ENCODE measurements around the gene CENPB.

Gene CENPB

DNA sequence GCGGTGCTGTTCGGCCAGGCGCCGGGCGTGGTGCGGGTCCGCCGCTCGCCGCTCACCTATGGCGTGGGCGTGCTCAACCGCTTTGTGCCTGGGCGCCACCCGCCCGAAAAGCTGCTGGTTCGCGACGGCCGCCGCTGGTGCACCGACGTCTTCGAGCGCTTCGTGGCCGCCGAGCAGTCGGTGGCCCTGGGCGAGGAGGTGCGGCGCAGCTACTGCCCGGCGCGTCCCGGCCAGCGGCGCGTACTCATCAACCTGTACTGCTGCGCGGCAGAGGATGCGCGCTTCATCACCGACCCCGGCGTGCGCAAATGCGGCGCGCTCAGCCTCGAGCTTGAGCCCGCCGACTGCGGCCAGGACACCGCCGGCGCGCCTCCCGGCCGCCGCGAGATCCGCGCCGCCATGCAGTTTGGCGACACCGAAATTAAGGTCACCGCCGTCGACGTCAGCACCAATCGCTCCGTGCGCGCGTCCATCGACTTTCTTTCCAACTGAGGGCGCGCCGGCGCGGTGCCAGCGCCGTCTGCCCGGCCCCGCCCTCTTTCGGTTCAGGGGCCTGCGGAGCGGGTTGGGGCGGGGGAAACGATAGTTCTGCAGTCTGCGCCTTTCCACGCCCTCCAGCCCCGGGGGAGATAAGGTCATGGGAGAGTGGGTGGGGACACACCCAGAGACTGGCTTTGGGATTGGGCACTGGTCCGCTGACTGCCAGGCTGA lies 34.7 kb downstream of the CENPB start:
- TF ChIP-seq CEBPB (IDR thresholded peaks at IDR 0.05) (no peak), FOXM1 (IDR thresholded peaks at IDR 0.05; ENCODE audit: borderline replicate concordance, low read depth) (no peak), NFIC (IDR thresholded peaks at IDR 0.05) (peak; percentile 70), EGR1 (IDR thresholded peaks at IDR 0.05) (peak; percentile 57; the same call in 1 of the 2 replicates), CREB1 (IDR thresholded peaks at IDR 0.05; ENCODE audit: low read depth) (0 out of 2 replicates have a peak, but pooled peaks have one; percentile 14), TAF1 (IDR thresholded peaks at IDR 0.05; ENCODE audit: low read depth) (no peak), ZBTB7A (IDR thresholded peaks at IDR 0.05; ENCODE audit: low read depth) (no peak), YY1 (IDR thresholded peaks at IDR 0.05; ENCODE audit: low read depth) (peak; percentile 55; the same call in 1 of the 2 replicates), TCF12 (IDR thresholded peaks at IDR 0.05; ENCODE audit: low read depth) (no peak), EP300 (IDR thresholded peaks at IDR 0.05; ENCODE audit: borderline replicate concordance) (no peak), RAD21 (IDR thresholded peaks at IDR 0.05; ENCODE audit: low read depth) (no peak), TEAD4 (IDR thresholded peaks at IDR 0.05) (no peak)
- TF ChIP-seq, protein P1, sequence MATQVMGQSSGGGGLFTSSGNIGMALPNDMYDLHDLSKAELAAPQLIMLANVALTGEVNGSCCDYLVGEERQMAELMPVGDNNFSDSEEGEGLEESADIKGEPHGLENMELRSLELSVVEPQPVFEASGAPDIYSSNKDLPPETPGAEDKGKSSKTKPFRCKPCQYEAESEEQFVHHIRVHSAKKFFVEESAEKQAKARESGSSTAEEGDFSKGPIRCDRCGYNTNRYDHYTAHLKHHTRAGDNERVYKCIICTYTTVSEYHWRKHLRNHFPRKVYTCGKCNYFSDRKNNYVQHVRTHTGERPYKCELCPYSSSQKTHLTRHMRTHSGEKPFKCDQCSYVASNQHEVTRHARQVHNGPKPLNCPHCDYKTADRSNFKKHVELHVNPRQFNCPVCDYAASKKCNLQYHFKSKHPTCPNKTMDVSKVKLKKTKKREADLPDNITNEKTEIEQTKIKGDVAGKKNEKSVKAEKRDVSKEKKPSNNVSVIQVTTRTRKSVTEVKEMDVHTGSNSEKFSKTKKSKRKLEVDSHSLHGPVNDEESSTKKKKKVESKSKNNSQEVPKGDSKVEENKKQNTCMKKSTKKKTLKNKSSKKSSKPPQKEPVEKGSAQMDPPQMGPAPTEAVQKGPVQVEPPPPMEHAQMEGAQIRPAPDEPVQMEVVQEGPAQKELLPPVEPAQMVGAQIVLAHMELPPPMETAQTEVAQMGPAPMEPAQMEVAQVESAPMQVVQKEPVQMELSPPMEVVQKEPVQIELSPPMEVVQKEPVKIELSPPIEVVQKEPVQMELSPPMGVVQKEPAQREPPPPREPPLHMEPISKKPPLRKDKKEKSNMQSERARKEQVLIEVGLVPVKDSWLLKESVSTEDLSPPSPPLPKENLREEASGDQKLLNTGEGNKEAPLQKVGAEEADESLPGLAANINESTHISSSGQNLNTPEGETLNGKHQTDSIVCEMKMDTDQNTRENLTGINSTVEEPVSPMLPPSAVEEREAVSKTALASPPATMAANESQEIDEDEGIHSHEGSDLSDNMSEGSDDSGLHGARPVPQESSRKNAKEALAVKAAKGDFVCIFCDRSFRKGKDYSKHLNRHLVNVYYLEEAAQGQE (IDR thresholded peaks at IDR 0.05; ENCODE audit: low read depth) = no peak
- TF ChIP-seq, protein P2, sequence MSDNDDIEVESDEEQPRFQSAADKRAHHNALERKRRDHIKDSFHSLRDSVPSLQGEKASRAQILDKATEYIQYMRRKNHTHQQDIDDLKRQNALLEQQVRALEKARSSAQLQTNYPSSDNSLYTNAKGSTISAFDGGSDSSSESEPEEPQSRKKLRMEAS (IDR thresholded peaks at IDR 0.05) = peak; percentile 91
- TF ChIP-seq, protein P3, sequence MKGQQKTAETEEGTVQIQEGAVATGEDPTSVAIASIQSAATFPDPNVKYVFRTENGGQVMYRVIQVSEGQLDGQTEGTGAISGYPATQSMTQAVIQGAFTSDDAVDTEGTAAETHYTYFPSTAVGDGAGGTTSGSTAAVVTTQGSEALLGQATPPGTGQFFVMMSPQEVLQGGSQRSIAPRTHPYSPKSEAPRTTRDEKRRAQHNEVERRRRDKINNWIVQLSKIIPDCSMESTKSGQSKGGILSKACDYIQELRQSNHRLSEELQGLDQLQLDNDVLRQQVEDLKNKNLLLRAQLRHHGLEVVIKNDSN (IDR thresholded peaks at IDR 0.05) = peak; percentile 2; the same call in 1 of the 2 replicates

DNA sequence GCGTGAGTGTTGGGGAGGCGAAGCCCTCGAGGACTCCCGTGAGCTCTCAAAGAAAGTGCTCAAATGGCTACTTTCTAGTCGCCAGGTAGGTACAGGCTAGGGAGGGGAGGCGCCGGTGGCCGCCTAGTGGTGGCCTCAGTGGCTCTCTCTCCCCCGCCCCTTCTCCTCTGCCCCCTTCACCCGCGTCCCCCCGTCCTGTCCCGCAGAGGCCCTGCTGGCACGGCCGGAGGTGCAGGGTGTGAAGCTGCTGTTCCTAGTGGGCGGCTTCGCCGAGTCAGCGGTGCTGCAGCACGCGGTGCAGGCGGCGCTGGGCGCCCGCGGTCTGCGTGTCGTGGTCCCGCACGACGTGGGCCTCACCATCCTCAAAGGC lies 35.2 kb downstream of the CENPB start:
- TF ChIP-seq, protein P2 (IDR thresholded peaks at IDR 0.05) = no peak
- TF ChIP-seq RAD21 (IDR thresholded peaks at IDR 0.05; ENCODE audit: low read depth) (no peak), FOXM1 (IDR thresholded peaks at IDR 0.05; ENCODE audit: borderline replicate concordance, low read depth) (no peak), EP300 (IDR thresholded peaks at IDR 0.05; ENCODE audit: borderline replicate concordance) (no peak), ZBTB7A (IDR thresholded peaks at IDR 0.05; ENCODE audit: low read depth) (no peak), EGR1 (IDR thresholded peaks at IDR 0.05) (no peak), TEAD4 (IDR thresholded peaks at IDR 0.05) (no peak), TCF12 (IDR thresholded peaks at IDR 0.05; ENCODE audit: low read depth) (no peak), YY1 (IDR thresholded peaks at IDR 0.05; ENCODE audit: low read depth) (no peak), CEBPB (IDR thresholded peaks at IDR 0.05) (no peak), TAF1 (IDR thresholded peaks at IDR 0.05; ENCODE audit: low read depth) (no peak), CREB1 (IDR thresholded peaks at IDR 0.05; ENCODE audit: low read depth) (no peak)
- TF ChIP-seq, protein P1 (IDR thresholded peaks at IDR 0.05; ENCODE audit: low read depth) = no peak
- TF ChIP-seq, protein P3 (IDR thresholded peaks at IDR 0.05) = no peak

DNA sequence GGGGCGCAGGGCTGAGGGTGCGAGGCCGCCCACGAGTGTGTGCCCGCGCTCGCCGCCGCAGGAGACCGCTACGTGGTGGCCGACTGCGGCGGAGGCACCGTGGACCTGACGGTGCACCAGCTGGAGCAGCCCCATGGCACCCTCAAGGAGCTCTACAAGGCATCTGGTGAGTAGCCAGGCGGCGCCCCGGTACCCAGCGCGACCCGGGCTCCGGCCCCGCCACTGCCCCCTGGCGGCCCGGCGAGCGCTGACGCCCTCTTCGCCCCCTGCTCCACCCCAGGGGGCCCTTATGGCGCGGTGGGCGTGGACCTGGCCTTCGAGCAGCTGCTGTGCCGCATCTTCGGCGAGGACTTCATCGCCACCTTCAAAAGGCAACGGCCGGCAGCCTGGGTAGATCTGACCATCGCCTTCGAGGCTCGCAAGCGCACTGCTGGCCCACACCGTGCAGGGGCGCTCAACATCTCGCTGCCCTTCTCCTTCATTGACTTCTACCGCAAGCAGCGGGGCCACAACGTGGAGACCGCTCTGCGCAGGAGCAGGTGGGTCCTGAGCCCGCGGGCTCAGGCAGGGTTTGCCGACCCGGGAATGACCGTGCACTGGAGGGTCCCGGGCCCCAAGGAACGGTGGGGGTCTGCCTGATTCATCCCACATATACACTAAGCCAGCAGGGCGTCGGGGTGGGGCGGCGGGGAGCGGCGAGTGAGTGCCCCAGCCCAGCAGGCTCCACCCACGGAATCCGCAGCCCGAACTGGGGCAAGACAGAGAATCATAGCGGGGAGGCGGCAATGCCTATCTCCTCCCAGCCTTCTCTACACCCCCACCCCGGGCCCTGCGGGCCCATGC lies 36.6 kb downstream of the CENPB start:
- TF ChIP-seq YY1 (IDR thresholded peaks at IDR 0.05; ENCODE audit: low read depth) (peak; percentile 65), RAD21 (IDR thresholded peaks at IDR 0.05; ENCODE audit: low read depth) (peak; percentile 48; the same call in 1 of the 2 replicates), ZBTB7A (IDR thresholded peaks at IDR 0.05; ENCODE audit: low read depth) (peak; percentile 64; the same call in 1 of the 2 replicates), CREB1 (IDR thresholded peaks at IDR 0.05; ENCODE audit: low read depth) (no peak)
- TF ChIP-seq, protein P2 (IDR thresholded peaks at IDR 0.05) = peak; percentile 80
- TF ChIP-seq, protein P1 (IDR thresholded peaks at IDR 0.05; ENCODE audit: low read depth) = no peak
